ENCODE data around the gene PLEKHH1.

- TF ChIP-seq POLR2A (IDR thresholded peaks at IDR 0.05), result no peak
- no peak for TF ChIP-seq CTCF (IDR thresholded peaks at IDR 0.05)
Observed at GRCh38 chr14:67582061-67582460, 49.0 kb downstream of the PLEKHH1 start.
